ENCODE results near the gene EXOC3L2.

DNA sequence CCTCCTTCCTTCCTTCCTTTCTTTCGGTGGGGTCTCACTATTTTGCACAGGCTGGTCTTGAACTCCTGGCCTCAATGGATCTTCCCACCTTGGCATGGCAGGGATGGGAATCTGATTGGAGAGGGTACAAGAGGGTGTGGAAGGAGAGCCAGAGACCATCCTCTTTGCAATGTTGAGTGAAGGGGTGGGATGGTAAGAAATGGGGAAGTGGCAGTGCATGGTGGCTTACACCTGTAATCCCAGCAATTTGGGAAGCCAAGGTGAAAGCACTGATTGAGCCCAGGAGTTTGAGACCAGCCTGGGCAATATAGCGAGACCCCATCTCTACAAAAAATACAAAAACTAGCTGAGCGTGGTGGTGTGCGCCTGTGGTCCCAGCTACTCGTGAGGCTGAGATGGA lies 61.1 kb downstream of the EXOC3L2 start:
- TF ChIP-seq, protein P1, sequence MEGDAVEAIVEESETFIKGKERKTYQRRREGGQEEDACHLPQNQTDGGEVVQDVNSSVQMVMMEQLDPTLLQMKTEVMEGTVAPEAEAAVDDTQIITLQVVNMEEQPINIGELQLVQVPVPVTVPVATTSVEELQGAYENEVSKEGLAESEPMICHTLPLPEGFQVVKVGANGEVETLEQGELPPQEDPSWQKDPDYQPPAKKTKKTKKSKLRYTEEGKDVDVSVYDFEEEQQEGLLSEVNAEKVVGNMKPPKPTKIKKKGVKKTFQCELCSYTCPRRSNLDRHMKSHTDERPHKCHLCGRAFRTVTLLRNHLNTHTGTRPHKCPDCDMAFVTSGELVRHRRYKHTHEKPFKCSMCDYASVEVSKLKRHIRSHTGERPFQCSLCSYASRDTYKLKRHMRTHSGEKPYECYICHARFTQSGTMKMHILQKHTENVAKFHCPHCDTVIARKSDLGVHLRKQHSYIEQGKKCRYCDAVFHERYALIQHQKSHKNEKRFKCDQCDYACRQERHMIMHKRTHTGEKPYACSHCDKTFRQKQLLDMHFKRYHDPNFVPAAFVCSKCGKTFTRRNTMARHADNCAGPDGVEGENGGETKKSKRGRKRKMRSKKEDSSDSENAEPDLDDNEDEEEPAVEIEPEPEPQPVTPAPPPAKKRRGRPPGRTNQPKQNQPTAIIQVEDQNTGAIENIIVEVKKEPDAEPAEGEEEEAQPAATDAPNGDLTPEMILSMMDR (IDR thresholded peaks at IDR 0.05): no peak
- TF ChIP-seq ZFX (IDR thresholded peaks at IDR 0.05; ENCODE audit: borderline replicate concordance): no peak

Measured in 22Rv1 (cell line).